CD8-positive, alpha-beta memory T cell (primary cell): Measurements from ENCODE around the gene PLK4. TPM values are rescaled to one million over a fixed set of nuclear protein-coding genes. Genes with fewer than 3 reads are reported as not detected.

Source experiments
- CTCF ChIA-PET: fragments of 350-600 bp; sonication (Branson Sonifier 250); formaldehyde crosslinking; loops from one replicate; lab custom pipeline; 2021; ENCODE audit warnings: antibody characterized with exemption; lab: Charles Lee
- POLR2A ChIA-PET: fragments of 350-600 bp; sonication (Branson Sonifier 250); formaldehyde crosslinking; loops from one replicate; lab custom pipeline; 2021; ENCODE audit warnings: antibody characterized with exemption; lab: Charles Lee
- DNase-seq, 5 donors: peaks; one replicate each; pipeline versions ENCODE4 v3.0.0 to v3.0.0-alpha.2; 2020 to 2022; ENCODE audit warnings: mixed read lengths in 1 of 5
- H3K27ac ChIP-seq: one replicate; pipeline ENCODE4 v1.7.0; 2013; ENCODE audit warnings: low read depth, mild to moderate bottlenecking, low read length, moderate library complexity
- H3K27me3 ChIP-seq: 2 replicates; pipeline ENCODE4 v1.7.0; 2013; ENCODE audit warnings: low read length, mild to moderate bottlenecking; ENCODE audit not compliant: insufficient read depth, poor library complexity, severe bottlenecking
- H3K36me3 ChIP-seq: 2 replicates; pipeline ENCODE4 v1.7.0; 2013; ENCODE audit warnings: mild to moderate bottlenecking, low read length, moderate library complexity; ENCODE audit not compliant: insufficient read depth
- H3K4me1 ChIP-seq: 2 replicates; pipeline ENCODE4 v1.7.0; 2013; ENCODE audit warnings: mild to moderate bottlenecking, low read length, moderate library complexity; ENCODE audit not compliant: insufficient read depth
- H3K4me3 ChIP-seq: 2 replicates; pipeline ENCODE4 v1.7.0; 2013; ENCODE audit warnings: mild to moderate bottlenecking, low read length
- H3K9me3 ChIP-seq: 2 replicates; pipeline ENCODE4 v1.7.0; 2013; ENCODE audit warnings: mild to moderate bottlenecking, low read length
- H3K27ac Mint-ChIP-seq, 8 donors: one replicate each; pipeline ENCODE4 v1.8.0; 2020 to 2021; ENCODE audit warnings: mixed read lengths in 8 of 8, mild to moderate bottlenecking in 6 of 8, inconsistent platforms in 3 of 8, moderate library complexity in 3 of 8
- H3K27me3 Mint-ChIP-seq, 2 donors: one replicate each; pipeline ENCODE4 v1.8.0; 2020 to 2021; ENCODE audit warnings: mixed read lengths in 2 of 2, mild to moderate bottlenecking in 1 of 2, moderate library complexity in 1 of 2
- H3K36me3 Mint-ChIP-seq, 3 donors: one replicate each; pipeline ENCODE4 v1.8.0; 2020 to 2021; ENCODE audit warnings: mixed read lengths in 3 of 3, inconsistent platforms in 1 of 3, mild to moderate bottlenecking in 1 of 3
- H3K4me1 Mint-ChIP-seq, 3 donors: one replicate each; pipeline ENCODE4 v1.8.0; 2020 to 2021; ENCODE audit warnings: mixed read lengths in 3 of 3, inconsistent platforms in 1 of 3, mild to moderate bottlenecking in 1 of 3
- H3K4me3 Mint-ChIP-seq, 7 donors: one replicate each; pipeline ENCODE4 v1.8.0; 2020 to 2021; ENCODE audit warnings: mixed read lengths in 7 of 7, mild to moderate bottlenecking in 6 of 7, moderate library complexity in 4 of 7, inconsistent platforms in 2 of 7
- H3K9me3 Mint-ChIP-seq, 5 donors: one replicate each; pipeline ENCODE4 v1.8.0; 2020 to 2022; ENCODE audit warnings: mixed read lengths in 5 of 5, mild to moderate bottlenecking in 3 of 5, moderate library complexity in 2 of 5, inconsistent platforms in 1 of 5
- polyA plus RNA-seq: library from polyadenylated mRNA; unstranded; fragments of 300-500 nt; fragmentation: Illumina TruSeq; gene quantifications from one replicate; pipeline ENCODE4 v1.2.3, GENCODE V29; 2021
- total RNA-seq, 2 experiments: library from RNA; stranded (reverse); gene quantifications; one replicate each; pipeline ENCODE4 v1.2.3, GENCODE V29; 2021

Gene PLK4
- total RNA-seq (10 to 100 TPM; 29.1 to 32.6 TPM), polyA plus RNA-seq (1.8 TPM)

DNA sequence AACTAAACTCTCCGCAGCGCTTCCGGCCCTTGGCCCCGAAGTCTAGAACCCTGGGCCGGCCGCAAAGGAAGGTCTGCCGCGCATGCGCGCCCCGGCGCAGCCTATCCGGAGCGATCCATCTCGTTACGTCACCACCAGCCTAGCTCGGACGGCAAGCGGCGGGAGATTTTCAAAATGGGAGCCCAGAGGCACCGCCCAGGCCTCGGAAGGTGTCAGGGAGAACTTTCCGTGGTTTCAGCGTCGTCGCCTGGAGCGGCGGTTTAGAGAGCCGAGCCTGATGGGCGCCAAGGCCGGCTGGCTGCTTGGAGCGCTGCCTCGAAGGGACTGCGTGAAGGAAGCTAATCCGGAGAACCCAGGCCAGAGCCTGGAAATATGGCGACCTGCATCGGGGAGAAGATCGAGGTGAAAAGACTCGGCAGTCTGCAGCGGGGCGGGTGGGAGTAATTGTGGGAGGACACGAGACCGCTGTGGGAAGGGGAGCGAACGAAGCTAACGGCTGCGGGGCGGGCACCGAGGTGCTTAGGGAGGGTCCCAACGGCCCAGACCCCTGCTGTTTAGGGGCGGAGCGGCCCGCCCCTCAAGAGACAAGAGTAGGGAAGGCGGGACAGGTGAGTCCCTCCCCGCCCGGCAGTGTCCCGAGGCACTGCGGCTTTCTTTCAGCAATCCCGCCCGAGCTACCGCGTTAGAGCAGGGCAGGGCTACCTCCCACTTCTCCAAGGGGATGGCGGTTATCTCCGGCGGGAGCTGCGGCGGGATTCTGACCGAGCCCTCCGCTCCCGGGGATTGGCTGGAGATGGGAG lies at the start of gene PLK4:
Gene PLK4 (plus strand): TSS at position 131 of the 800 bp plus-strand sequence. CDS start 242 bp downstream, at position 373.
- Histone ChIP-seq H3K4me1 (peaks cover 13% of the 10 kb centered on the region), H3K9me3 (no peaks in the 10 kb centered on the region), H3K4me3 (peak within 1 kb of the TSS; percentile 91), H3K27me3 (no peaks in the 10 kb centered on the region), H3K36me3 (no peaks in the 10 kb centered on the region), H3K27ac (peak within 1 kb of the TSS; percentile 83)
- Mint-ChIP-seq H3K4me3 (peak within 1 kb of the TSS; percentile 91 to 99 (median 99)), H3K27me3 (peaks cover 0 to 3% of the 10 kb centered on the region in 2 donors), H3K36me3 (peaks cover 0 to 11% (median 0%) of the 10 kb centered on the region in 3 donors), H3K4me1 (peaks cover 22 to 38% (median 28%) of the 10 kb centered on the region in 3 donors), H3K27ac (peak within 1 kb of the TSS; percentile 94 to 99 (median 99)), H3K9me3 (no peaks in the 10 kb centered on the region)
- POLR2A ChIA-PET: interaction anchor here (0.6 to 2.4 kb wide), 5 partner anchors 9 to 1212 kb away, joined by 3 to 13 read pairs (median 6); partner anchors contain the start of genes ABHD18, LARP1B and MFSD8
- CTCF ChIA-PET: interaction anchor here (0.8 kb wide), 1 partner anchor 84 kb away, joined by 5 read pairs; the partner anchor contains the start of genes ABHD18 and MFSD8
- DNase-seq: peak; percentile 88 to 97 (median 94)

DNA sequence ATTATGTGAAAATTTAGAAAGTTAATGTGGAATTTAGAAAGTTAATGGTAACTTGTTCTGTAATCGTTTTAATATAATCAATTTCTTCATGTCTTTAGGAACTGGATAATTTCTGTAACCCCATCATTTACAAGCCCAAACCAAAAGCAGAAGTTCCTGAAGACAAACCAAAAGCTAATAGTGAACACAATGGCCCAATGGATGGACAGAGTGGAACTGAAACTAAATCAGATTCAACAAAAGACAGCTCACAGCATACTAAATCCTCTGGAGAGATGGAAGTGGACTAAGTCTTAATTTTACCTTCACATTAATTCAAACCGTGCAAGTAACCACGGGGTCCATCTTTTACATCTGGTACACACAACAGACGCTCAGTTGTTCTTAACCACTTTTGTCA lies 48.1 kb upstream of the PLK4 start:
- Histone ChIP-seq H3K9me3 (no peaks in the 10 kb centered on the region), H3K27ac (no peak overlapping the region), H3K4me3 (no peak overlapping the region), H3K36me3 (no peaks in the 10 kb centered on the region), H3K27me3 (no peaks in the 10 kb centered on the region), H3K4me1 (no peaks in the 10 kb centered on the region)
- no peaks in the 10 kb centered on the region for H3K36me3 Mint-ChIP-seq
- no peaks in the 10 kb centered on the region for H3K4me1 Mint-ChIP-seq
- H3K27me3 Mint-ChIP-seq: no peaks in the 10 kb centered on the region
- no peak overlapping the region for H3K27ac Mint-ChIP-seq
- no peak overlapping the region for H3K4me3 Mint-ChIP-seq
- peaks cover 0 to 2% (median 0%) of the 10 kb centered on the region in 5 donors for H3K9me3 Mint-ChIP-seq
- no peak for DNase-seq
- ChIA-PET POLR2A (no interaction called here), CTCF (no interaction called here)

DNA sequence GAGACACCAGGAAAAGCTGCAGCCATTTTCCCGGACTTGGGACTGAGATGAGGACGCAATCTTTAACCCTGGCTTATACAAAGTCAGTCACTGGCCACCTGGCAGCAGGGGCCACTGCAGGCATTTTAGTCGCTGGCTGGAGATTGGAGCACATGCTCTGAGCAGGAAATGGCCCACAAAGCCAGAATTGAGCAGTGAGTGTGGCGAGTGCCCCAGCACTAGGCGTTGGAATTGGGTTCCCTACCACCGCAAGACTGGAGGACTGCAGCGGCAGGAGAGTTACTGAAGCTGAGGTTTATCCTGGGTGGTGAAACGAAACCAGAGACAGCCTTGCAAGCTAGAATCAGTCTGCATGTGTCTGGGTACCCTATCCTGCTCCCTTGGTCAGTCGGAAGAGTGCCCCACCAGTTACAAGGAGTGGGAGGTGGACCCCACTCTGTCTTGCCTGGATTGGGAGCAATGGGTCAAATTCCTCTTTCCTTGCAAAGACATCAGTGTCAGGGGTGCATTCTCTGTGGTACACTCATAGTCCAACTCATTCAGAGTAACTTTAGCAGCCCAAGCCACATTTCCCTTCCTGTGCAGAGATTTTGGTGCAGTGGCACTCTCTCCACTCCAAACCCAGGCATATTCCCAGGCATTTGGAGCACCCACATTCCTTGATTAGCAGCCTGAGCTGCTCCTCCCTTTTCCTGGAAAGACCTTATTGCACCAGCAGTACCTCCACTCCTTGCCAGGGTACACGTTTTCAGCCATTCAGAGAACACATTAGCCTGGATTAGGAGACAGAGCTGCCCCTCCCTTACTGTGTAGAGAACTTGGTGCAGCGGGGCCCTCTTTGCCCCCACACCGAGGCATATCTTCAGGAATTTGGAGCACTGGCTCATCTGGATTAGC lies 36.7 kb upstream of the PLK4 start:
- H3K27ac ChIP-seq: no peak overlapping the region
- Mint-ChIP-seq H3K27me3 (no peaks in the 10 kb centered on the region), H3K9me3 (peaks cover 22 to 42% (median 36%) of the 10 kb centered on the region in 5 donors), H3K27ac (no peak overlapping the region), H3K4me1 (no peaks in the 10 kb centered on the region), H3K36me3 (peaks cover 10 to 48% (median 18%) of the 10 kb centered on the region in 3 donors), H3K4me3 (no peak overlapping the region)
- no peaks in the 10 kb centered on the region for H3K27me3 ChIP-seq
- peaks cover 3% of the 10 kb centered on the region for H3K36me3 ChIP-seq
- H3K9me3 ChIP-seq: no peaks in the 10 kb centered on the region
- CTCF ChIA-PET: no interaction called here
- POLR2A ChIA-PET: no interaction called here
- no peaks in the 10 kb centered on the region for H3K4me1 ChIP-seq
- H3K4me3 ChIP-seq: no peak overlapping the region
- no peak for DNase-seq

DNA sequence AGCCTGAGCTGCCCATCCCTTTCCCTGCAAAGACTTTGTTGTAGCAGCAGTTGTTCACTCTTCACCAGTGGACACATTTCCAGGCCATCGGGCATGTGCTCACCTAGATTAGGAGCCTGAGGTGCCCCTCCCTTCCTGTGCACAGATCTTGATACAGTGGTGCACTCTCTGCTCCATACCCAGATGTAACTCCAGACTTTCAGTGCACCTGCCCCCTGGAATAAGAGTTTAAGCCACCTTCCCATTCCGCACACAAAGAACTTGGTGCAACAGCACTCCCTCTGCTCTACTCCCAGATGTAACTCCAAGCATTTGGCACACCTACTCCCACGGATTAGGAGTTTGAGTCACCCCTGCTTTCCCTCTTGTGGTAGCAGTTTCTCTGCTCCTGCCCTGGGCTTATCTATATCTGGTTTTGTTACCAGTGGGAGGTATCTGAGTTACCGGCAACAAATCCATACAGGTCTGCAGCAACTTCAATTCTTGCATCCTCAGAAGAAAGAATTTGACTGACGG lies 36.0 kb upstream of the PLK4 start:
- CTCF ChIA-PET: no interaction called here
- Histone ChIP-seq H3K9me3 (peaks cover 2% of the 10 kb centered on the region), H3K27me3 (no peaks in the 10 kb centered on the region), H3K4me1 (no peaks in the 10 kb centered on the region), H3K27ac (no peak overlapping the region), H3K36me3 (peaks cover 3% of the 10 kb centered on the region), H3K4me3 (no peak overlapping the region)
- H3K4me3 Mint-ChIP-seq: no peak overlapping the region
- H3K9me3 Mint-ChIP-seq: peaks cover 26 to 47% (median 40%) of the 10 kb centered on the region in 5 donors
- H3K27me3 Mint-ChIP-seq: no peaks in the 10 kb centered on the region
- POLR2A ChIA-PET: no interaction called here
- H3K4me1 Mint-ChIP-seq: no peaks in the 10 kb centered on the region
- H3K36me3 Mint-ChIP-seq: peaks cover 11 to 53% (median 21%) of the 10 kb centered on the region in 3 donors
- no peak for DNase-seq
- peak overlapping the region in 1 of 8 donors; percentile 32 for H3K27ac Mint-ChIP-seq

DNA sequence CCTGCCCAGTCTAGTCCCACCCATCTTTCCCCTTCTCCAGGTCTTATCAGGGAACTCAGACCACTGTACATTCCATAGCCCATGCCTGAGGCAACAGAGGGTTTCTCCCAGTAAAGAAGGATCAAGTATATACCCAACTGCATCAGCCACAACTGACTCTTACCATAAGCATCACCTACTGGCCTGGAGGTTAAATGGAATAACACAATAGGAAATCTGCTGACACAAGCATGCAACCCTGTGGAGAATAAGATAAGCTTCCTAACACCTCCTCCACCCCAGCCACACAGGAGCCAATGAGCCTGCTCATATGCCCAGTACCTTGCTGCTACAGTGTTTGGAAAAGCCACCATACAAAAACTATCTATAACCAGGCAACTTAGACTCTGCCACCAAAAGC lies 34.6 kb upstream of the PLK4 start:
- H3K4me1 ChIP-seq: no peaks in the 10 kb centered on the region
- no peak overlapping the region for H3K4me3 ChIP-seq
- H3K27me3 Mint-ChIP-seq: no peaks in the 10 kb centered on the region
- H3K36me3 Mint-ChIP-seq: peaks cover 11 to 63% (median 33%) of the 10 kb centered on the region in 3 donors
- no peaks in the 10 kb centered on the region for H3K4me1 Mint-ChIP-seq
- H3K27ac ChIP-seq: no peak overlapping the region
- ChIA-PET CTCF (no interaction called here), POLR2A (no interaction called here)
- H3K27me3 ChIP-seq: no peaks in the 10 kb centered on the region
- H3K27ac Mint-ChIP-seq: no peak overlapping the region
- no peak overlapping the region for H3K4me3 Mint-ChIP-seq
- DNase-seq: no peak
- peaks cover 3% of the 10 kb centered on the region for H3K36me3 ChIP-seq
- H3K9me3 ChIP-seq: peaks cover 11% of the 10 kb centered on the region
- peaks cover 39 to 60% (median 53%) of the 10 kb centered on the region in 5 donors for H3K9me3 Mint-ChIP-seq

DNA sequence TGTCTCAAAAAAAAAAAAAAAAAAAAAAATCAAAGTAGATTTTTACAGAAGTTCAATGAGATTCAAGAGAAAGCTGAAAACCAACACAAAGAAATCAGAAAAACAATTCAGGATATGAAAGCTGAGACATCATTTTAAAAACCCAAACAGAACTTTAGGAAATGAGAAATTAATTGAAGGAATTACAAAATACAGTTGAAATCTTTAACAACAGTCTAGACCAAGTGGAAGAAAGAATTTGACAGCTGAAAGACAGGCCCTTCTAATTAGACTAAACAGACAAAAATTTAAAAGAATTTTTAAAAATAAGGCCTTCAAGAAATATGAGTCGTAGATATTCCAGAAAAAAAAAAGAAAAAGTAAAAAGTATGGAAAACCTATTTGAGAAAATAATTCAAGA lies 33.9 kb upstream of the PLK4 start:
- peaks cover 11% of the 10 kb centered on the region for H3K9me3 ChIP-seq
- H3K27me3 ChIP-seq: no peaks in the 10 kb centered on the region
- Mint-ChIP-seq H3K27me3 (no peaks in the 10 kb centered on the region), H3K4me1 (peaks cover 0 to 2% (median 0%) of the 10 kb centered on the region in 3 donors), H3K27ac (no peak overlapping the region), H3K36me3 (peaks cover 11 to 67% (median 33%) of the 10 kb centered on the region in 3 donors), H3K4me3 (no peak overlapping the region), H3K9me3 (peaks cover 44 to 66% (median 60%) of the 10 kb centered on the region in 5 donors)
- ChIA-PET CTCF (no interaction called here), POLR2A (no interaction called here)
- H3K36me3 ChIP-seq: peaks cover 3% of the 10 kb centered on the region
- H3K27ac ChIP-seq: no peak overlapping the region
- DNase-seq: no peak
- H3K4me3 ChIP-seq: no peak overlapping the region
- no peaks in the 10 kb centered on the region for H3K4me1 ChIP-seq

DNA sequence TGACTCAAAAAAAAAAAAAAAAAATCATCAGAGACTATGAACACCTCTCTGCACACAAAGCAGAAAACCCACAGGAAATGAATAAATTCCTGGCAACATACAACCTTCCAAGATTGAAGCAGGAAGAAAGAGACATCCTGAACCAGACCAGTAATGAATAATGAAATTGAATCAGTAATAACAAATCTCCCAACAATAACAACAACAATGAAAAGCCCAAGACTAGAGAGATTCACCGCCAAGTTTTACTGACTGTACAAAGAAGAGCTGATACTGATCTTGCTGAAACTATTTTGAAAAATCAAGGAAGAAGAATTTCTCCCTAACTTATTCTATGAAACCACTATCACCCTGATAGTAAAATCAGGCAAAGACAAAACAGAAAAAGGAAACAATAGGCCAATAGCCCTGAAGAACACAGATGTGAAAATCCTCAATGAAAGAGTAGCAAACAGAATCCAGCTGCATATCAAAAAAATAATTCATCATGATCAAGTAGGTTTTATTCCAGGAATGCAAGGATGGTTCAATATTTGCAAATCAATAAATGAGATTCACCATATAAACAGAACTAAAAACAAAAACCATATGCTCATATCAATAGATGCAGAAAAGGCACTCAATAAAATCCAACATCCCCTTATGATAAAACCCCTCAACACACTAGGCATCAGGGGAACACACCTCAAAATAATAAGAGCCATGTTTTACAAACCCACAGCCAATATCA lies 31.0 kb upstream of the PLK4 start:
- no peaks in the 10 kb centered on the region for H3K27me3 Mint-ChIP-seq
- H3K4me3 Mint-ChIP-seq: no peak overlapping the region
- ChIA-PET CTCF (no interaction called here), POLR2A (no interaction called here)
- no peaks in the 10 kb centered on the region for H3K27me3 ChIP-seq
- H3K27ac Mint-ChIP-seq: no peak overlapping the region
- no peaks in the 10 kb centered on the region for H3K4me1 ChIP-seq
- peaks cover 3% of the 10 kb centered on the region for H3K36me3 ChIP-seq
- H3K36me3 Mint-ChIP-seq: peaks cover 13 to 74% (median 39%) of the 10 kb centered on the region in 3 donors
- H3K4me1 Mint-ChIP-seq: peaks cover 0 to 2% (median 0%) of the 10 kb centered on the region in 3 donors
- H3K27ac ChIP-seq: no peak overlapping the region
- DNase-seq: no peak
- peaks cover 11% of the 10 kb centered on the region for H3K9me3 ChIP-seq
- H3K9me3 Mint-ChIP-seq: peaks cover 54 to 80% (median 76%) of the 10 kb centered on the region in 5 donors
- H3K4me3 ChIP-seq: no peak overlapping the region
